ENCODE results near the gene GNL1.
"Not testable (repeated sequence)": the region's sequence is repeated elsewhere in the genome, so short reads cannot be mapped to it uniquely, and the experiment has no call there.

The GNL1 gene

DNA sequence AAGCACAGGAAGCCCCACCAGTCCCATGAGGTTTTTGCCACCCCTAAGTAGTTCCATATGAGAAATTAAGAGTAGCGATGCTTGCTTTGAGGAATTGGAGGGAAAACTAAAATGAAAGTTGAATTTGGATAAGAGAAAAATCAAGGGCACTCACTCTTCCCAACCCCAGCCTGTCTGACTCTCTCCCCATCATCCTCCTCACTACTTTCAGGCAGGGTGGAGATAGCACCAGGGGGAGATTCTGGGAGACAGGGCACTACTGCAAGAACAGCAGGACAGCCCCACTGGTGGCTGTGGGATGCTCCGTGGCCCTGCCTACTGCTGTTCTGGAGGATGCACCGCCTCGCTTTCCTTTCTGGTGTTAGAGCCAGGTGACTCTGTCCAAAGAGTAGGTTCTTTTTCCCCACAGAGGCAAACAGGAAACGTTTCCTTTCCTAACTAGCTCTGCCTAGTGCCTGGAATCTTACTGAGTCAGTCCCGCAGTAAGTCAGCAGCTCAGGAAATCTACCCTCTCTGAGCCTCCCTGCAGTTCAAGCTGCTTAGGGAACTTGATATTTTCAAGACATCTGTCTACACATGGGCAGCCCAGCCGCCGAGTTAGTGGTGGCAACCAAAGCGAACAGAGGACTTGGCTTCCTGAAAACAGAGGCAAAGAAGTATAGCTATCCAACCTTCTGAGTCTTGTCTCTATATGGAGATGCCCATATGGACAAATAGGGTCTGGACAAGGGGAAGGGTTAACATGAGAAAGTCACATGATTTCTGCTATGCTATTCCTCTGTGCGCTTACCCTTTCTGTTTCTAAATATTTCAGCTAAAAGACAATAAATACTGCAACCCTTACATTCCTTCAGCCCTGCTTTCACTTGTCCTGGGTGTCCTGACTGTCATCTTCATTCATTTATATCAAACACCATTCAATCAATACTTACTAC is 55.6 kb downstream of the GNL1 start:
- no peak for DNase-seq (ENCODE audit: low read depth in 2 of 2, low spot score in 1 of 2)

DNA sequence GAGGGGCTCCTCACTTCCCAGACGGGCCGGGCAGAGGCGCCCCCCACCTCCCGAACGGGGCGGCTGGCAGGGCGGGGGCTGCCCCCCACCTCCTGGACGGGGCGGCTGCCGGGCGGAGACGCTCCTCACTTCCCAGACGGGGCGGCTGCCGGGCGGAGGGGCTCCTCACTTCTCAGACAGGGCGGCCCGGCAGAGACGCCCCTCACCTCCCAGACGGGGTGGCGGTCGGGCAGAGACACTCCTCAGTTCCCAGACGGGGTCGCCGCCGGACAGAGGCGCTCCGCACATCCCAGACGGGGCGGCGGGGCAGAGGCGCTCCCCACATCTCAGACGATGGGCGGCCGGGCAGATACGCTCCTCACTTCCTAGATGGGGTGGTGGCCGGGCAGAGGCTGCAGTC is 57.6 kb downstream of the GNL1 start:
- DNase-seq (ENCODE audit: low read depth in 2 of 2, low spot score in 1 of 2): not testable (repeated sequence)

DNA sequence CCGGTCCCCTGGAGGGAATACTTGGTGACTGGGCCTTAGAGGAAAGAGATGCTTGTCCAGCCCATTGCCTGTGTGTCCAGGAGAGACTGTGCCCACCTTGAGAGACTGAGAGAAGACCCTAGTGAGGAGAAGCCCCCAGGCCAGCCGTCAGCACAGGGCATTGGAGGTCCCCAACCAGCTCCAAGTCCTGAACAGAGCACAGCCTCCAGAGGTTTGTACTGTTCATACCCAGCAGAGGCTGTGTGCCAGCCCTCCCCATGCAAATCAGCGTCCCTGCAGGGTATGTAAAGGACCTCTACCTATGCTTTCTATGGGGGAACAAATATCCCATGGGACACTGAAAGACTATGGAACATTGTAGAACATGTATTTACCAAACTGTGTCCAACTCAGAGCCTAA is 58.6 kb downstream of the GNL1 start:
- DNase-seq (ENCODE audit: low read depth in 2 of 2, low spot score in 1 of 2): no peak

DNA sequence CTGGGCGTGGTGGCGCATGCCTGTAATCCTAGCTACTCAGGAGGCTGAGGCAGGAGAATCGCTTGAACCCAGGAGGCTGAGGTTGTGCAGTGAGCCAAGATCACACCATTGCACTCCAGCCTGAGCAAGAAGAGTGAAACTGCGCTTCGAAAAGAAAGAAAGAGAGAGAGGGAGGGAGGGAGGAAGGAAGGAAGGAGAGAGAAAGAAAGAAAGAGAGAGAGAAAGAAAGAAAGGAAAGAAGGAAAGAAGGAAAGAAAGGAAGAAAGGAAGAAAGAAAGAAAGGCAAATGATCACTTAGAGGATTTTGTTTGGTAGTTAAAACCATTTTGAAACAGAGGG is 59.1 kb downstream of the GNL1 start:
- DNase-seq (ENCODE audit: low read depth in 2 of 2, low spot score in 1 of 2): not testable (repeated sequence)

DNA sequence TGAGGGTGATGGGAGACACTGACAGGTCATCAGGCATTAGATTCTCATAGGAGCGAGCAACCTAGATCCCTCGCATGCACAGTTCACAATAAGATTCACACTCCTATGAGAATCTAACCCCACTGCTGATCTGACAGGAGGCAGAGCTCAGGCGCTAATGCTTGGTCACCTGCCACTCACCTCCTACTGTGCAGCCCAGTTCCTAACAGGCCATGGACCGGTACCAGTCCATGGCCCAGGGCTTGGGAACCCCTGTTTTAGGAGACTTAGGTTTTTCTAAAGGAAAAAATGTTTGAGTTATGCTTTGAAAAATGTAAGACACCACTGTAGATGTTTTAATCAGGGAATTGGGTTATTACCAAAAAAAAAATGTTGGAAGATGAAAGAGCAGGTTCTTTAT is 60.3 kb downstream of the GNL1 start:
- no peak for DNase-seq (ENCODE audit: low read depth in 2 of 2, low spot score in 1 of 2)

DNA sequence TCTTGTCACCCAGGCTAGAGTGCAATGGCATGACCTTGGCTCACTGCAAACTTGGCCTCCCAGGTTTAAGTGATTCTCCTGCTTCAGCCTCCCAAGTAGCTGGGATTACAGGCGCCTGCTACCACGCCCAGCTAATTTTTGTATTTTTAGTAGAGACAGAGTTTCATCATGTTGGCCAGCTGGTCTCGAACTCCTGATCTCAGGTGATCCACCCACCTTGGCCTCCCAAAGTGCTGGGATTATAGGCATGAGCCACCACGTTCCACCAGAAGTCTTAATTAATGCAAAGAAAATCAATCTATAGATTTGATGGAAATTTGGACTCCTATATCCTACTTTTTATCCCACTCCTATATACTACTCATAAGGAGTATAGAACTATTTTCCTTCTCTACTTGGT is 61.2 kb downstream of the GNL1 start:
- not testable (repeated sequence) for DNase-seq (ENCODE audit: low read depth in 2 of 2, low spot score in 1 of 2)

DNA sequence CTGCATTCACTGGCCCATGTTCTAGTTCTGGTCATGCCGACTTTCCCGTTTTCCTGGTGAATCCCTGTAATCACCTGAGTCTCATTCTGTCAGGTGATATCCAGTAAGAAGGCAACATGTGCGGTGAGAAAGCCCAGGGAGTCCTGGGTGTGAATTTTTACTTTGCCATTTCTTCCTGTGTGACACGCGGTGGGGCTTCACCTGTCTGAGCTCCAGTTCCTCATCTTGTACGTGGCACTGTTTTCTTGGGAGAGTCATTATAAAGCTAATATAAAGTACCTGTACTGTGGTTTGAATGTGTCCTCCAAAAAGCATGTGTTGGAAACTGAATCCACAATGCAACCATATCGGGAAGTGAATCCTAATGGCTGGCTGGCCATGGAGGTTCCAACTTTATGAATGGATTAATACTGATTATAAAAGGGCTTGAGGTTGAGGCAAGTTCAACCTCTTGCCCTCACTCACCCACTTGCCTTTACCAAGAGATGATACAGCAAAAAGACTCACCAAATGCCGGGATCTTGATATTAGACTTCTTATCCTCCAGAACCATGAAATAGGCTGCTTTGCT is 61.9 kb downstream of the GNL1 start:
- no peak for DNase-seq (ENCODE audit: low read depth in 2 of 2, low spot score in 1 of 2)

DNA sequence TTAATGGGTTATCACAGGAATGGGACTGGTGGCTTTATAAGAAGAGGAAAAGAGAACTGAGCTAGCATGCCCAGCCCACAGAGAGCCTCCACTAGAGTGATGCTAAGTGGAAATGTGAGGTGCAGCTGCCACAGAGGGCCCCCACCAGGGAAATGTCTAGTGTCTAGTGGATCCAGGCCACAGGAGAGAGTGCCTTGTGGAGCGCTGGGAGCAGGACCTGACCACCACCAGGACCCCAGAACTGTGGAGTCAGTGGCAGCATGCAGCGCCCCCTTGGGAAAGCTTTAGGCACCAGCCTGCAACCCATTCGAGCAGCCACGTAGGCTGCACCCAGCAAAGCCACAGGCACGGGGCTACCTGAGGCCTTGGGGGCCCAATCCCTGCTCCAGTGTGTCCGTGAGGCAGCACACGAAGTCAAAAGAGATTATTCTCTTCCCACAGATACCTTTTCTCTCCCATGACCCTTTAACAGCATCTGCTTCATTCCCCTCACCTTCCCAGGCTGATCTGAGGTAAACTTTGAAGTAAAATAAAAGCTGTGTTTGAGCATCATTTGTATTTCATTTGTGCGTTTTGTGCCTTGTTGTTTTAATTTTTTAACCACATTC is 62.5 kb downstream of the GNL1 start:
- DNase-seq (ENCODE audit: low read depth in 2 of 2, low spot score in 1 of 2): no peak

DNA sequence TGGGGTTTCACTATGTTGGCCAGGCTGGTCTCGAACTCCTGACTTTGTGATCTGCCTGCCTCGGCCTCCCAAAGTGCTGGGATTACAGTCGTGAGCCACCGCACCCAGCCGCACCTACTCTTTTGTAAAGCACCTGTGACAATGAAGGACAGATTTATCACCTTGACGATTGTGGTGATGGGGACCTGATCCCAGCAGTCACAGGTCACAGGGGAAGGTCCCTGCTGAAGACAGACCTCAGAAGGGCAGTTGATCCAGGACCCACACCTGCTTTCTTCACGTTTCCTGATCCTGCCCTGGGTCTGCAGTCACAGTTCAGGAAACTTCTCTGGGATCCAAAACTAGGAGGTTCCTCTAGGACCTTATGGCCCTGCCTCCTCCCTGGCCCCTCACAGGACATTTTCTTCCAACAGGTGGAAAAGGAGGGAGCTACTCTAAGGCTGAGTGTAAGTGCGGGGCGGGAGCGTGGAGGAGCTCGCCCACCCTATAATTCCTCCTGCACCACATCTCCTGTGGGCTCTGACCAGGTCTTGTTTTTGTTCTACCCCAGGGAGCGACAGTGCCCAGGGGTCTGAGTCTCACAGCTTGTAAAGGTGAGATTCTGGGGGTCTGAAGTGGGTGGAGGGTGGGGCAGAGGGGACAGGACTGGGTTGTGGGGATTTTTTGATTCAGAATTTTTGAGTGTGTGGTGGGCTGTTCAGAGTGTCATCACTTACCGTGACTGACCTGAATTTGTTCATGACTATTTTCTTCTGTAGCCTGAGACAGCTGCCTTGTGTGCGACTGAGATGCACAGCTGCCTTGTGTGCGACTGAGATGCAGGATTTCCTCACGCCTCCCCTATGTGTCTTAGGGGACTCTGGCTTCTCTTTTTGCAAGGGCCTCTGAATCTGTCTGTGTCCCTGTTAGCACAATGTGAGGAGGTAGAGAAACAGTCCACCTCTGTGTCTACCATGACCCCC is 64.0 kb downstream of the GNL1 start:
- DNase-seq (ENCODE audit: low read depth in 2 of 2, low spot score in 1 of 2): no peak

Measured in stimulated activated CD8-positive, alpha-beta memory T cell treated with anti-CD3 and anti-CD28 coated beads, Interleukin-4, amount 100 ng/mL, for 4 hours (primary cell).